ENCODE measurements around the gene PLP2. TPM values are rescaled to one million over a fixed set of nuclear protein-coding genes. Genes with fewer than 3 reads are reported as not detected.

Gene PLP2
- total RNA-seq, 1 experiment from 2014 or later: 293 TPM

DNA sequence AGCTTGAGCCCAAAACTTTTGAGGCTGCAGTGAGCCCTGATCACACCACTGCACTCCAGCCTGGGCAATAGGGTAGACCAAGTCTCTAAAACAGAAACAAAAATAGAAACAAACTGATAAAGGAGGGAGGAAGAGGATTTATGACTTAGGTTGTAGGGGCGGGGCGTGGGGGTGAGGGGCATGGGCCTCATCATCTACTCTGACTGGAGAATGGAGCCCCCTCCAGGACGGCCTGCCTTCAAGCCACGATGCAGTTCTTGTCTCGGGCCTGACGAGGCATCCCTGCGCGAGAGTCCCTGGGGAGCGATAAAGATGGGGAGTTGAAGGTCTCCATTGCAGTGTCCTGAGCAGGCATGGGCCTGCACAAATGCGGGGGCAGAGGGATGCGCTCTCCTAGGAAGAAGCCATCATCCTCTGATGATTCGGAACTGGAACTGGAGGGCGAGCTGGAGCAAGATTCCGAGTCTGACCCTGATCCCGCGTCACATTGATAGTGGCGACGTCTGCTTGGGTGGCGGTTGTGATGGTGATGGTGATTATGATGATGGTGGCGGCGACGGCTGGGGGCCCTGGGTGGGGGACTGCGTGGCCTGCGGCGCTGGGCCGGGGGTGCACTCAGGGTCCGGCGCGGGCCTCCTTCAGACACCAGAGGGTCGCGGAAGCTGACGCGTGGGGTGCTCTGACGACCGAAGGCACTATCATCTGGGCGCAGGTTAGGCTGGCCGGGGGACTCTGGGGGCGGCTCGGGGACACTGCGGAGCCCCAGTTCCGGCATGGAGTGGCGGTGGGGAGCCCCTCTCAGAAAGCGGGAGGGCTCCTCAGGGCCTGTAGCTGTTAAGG, 4.0 kb downstream of the PLP2 start:
- Histone ChIP-seq H3K36me3 (ENCODE audit: control insufficient read depth, insufficient read depth, low read length) (peaks cover 4% of the 10 kb centered on the region; the same call in 1 of the 2 replicates), H3K4me1 (ENCODE audit: control insufficient read depth, insufficient read depth, low read length) (peaks cover 35% of the 10 kb centered on the region), H3K27ac (ENCODE audit: low read length) (no peak overlapping the region), H3K9me3 (ENCODE audit: control insufficient read depth, insufficient read depth, low read depth, low read length) (no peaks in the 10 kb centered on the region), H3K4me3 (ENCODE audit: low read depth in 2 of 2, low read length in 2 of 2) (no peak overlapping the region), H3K27me3 (ENCODE audit: control insufficient read depth, insufficient read depth, low read length) (no peaks in the 10 kb centered on the region)
- intact Hi-C loops (cut with micrococcal nuclease; ENCODE audit: unreplicated experiment): no loop called here
- ATAC-seq: no peak
- DNase-seq (ENCODE audit: low read depth, low spot score): no peak
- ChIA-PET CTCF (no interaction called here), POLR2A (no interaction called here)
- 0 out of 2 replicates have a peak, but pooled peaks have one; percentile 45 for TF ChIP-seq POLR2AphosphoS5 (IDR thresholded peaks at IDR 0.05; ENCODE audit: low read depth, low read length)
- no peak for TF ChIP-seq TCF7L2 (IDR thresholded peaks at IDR 0.05; ENCODE audit: low read depth, low read length)
- TF ChIP-seq, protein P1, sequence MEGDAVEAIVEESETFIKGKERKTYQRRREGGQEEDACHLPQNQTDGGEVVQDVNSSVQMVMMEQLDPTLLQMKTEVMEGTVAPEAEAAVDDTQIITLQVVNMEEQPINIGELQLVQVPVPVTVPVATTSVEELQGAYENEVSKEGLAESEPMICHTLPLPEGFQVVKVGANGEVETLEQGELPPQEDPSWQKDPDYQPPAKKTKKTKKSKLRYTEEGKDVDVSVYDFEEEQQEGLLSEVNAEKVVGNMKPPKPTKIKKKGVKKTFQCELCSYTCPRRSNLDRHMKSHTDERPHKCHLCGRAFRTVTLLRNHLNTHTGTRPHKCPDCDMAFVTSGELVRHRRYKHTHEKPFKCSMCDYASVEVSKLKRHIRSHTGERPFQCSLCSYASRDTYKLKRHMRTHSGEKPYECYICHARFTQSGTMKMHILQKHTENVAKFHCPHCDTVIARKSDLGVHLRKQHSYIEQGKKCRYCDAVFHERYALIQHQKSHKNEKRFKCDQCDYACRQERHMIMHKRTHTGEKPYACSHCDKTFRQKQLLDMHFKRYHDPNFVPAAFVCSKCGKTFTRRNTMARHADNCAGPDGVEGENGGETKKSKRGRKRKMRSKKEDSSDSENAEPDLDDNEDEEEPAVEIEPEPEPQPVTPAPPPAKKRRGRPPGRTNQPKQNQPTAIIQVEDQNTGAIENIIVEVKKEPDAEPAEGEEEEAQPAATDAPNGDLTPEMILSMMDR (IDR thresholded peaks at IDR 0.05): peak; percentile 0; the same call in 1 of the 2 replicates
- no TSS peak for BruUV-seq (replicated peaks)
- in situ Hi-C loops (cut with HindIII; ENCODE audit: low pct_unique_long_range_greater_than_20kb, low sequenced_read_pairs): no loop called here

DNA sequence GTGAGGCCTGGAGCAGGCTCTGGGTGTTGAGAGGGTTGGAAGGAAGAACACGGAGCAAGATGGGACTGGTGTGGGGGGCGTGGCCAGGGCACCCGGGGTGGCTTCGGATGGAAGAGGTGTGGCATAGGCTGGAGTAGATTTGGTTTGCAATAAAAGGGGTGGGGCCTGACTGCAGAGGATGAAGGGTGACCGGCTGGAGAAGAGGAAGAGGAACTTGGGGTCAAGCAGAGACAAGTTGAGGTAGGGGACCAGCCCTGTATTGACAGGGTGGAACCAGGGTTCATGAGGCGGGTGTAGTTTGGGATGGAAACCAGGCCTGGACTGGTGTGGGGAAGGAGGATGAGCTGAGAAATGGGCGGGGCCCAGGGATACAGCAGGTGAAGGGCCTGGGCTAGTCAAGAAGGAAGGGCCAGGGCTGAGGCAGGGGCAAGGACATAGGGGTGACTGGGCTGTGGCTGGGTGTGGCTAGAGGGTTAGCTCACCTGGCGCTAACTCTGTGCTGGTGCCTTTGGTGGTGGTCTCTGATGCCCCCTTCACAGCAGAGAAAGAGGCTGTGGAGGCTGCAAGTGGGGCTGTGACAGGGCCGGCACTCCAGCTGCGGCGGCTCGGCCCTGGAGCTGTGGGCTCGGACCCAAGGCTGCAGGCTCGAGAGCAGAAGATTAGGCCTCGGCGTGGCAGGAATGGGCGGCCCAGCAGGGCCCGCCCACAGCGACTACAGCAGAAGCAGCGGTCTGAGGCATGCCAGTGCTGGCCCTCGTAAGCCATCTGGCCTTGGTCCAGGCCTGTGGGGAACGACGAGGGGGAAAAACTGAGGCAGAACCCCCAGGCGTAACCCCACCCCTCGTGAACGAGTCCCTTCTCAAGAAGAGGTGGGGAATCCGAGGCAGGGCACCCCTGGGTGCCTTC, 5.0 kb downstream of the PLP2 start:
- no peaks in the 10 kb centered on the region for H3K27me3 ChIP-seq (ENCODE audit: control insufficient read depth, insufficient read depth, low read length)
- peak overlapping the region; percentile 70 for H3K27ac ChIP-seq (ENCODE audit: low read length)
- TF ChIP-seq TCF7L2 (IDR thresholded peaks at IDR 0.05; ENCODE audit: low read depth, low read length) (no peak), POLR2AphosphoS5 (IDR thresholded peaks at IDR 0.05; ENCODE audit: low read depth, low read length) (peak; percentile 47; the same call in 1 of the 2 replicates)
- ATAC-seq: peak; percentile 53
- H3K4me1 ChIP-seq (ENCODE audit: control insufficient read depth, insufficient read depth, low read length): peaks cover 35% of the 10 kb centered on the region
- no peak for DNase-seq (ENCODE audit: low read depth, low spot score)
- in situ Hi-C loops (cut with HindIII; ENCODE audit: low pct_unique_long_range_greater_than_20kb, low sequenced_read_pairs) (no loop called here), intact Hi-C loops (cut with micrococcal nuclease; ENCODE audit: unreplicated experiment) (no loop called here)
- no TSS peak for BruUV-seq (replicated peaks)
- no peaks in the 10 kb centered on the region for H3K9me3 ChIP-seq (ENCODE audit: control insufficient read depth, insufficient read depth, low read depth, low read length)
- no peak overlapping the region for H3K4me3 ChIP-seq (ENCODE audit: low read depth in 2 of 2, low read length in 2 of 2)
- POLR2A ChIA-PET: no interaction called here
- H3K36me3 ChIP-seq (ENCODE audit: control insufficient read depth, insufficient read depth, low read length): peaks cover 4% of the 10 kb centered on the region; the same call in 1 of the 2 replicates
- CTCF ChIA-PET: interaction anchor here (0.7 kb wide), 1 partner anchor 133 kb away, joined by 3 read pairs; the partner anchor contains the start of gene TFE3

DNA sequence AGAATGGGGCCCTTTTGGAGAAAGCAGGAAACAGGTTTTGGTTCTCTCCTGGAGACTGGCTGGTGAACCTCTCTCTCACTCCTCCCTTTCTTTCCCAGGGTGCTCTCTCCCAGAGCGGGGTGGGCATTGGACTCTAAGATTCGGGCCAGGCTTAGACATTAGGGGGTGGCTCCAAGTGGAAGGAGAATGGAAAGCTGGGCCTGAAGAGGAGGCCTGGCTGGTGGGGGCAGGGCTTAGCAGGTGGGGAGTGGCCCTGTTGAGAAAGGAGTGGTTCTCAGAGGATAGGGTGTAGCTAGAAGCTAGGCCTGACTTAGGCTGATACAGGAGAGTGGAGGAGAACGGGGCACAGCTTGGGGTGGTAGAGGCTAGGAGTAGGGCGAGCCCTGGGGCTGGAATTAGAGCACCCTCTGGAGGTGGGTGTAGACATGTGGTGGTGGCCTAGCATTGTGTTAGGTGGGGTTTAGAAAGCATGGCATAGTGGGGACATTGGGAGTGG, 5.7 kb downstream of the PLP2 start:
- DNase-seq (ENCODE audit: low read depth, low spot score) (no peak), ATAC-seq (peak; percentile 63)
- Histone ChIP-seq H3K9me3 (ENCODE audit: control insufficient read depth, insufficient read depth, low read depth, low read length) (no peaks in the 10 kb centered on the region), H3K36me3 (ENCODE audit: control insufficient read depth, insufficient read depth, low read length) (peaks cover 4% of the 10 kb centered on the region; the same call in 1 of the 2 replicates), H3K4me1 (ENCODE audit: control insufficient read depth, insufficient read depth, low read length) (peaks cover 35% of the 10 kb centered on the region), H3K27me3 (ENCODE audit: control insufficient read depth, insufficient read depth, low read length) (no peaks in the 10 kb centered on the region), H3K27ac (ENCODE audit: low read length) (peak overlapping the region; percentile 70), H3K4me3 (ENCODE audit: low read depth in 2 of 2, low read length in 2 of 2) (no peak overlapping the region)
- POLR2A ChIA-PET: no interaction called here
- in situ Hi-C loops (cut with HindIII; ENCODE audit: low pct_unique_long_range_greater_than_20kb, low sequenced_read_pairs): no loop called here
- BruUV-seq (replicated peaks): no TSS peak
- CTCF ChIA-PET: interaction anchor here (0.7 kb wide), 1 partner anchor 134 kb away, joined by 3 read pairs; the partner anchor contains the start of gene TFE3
- TF ChIP-seq POLR2AphosphoS5 (IDR thresholded peaks at IDR 0.05; ENCODE audit: low read depth, low read length): 0 out of 2 replicates have a peak, but pooled peaks have one; percentile 5
- TF ChIP-seq, protein P1 (IDR thresholded peaks at IDR 0.05): peak; percentile 50
- no peak for TF ChIP-seq TCF7L2 (IDR thresholded peaks at IDR 0.05; ENCODE audit: low read depth, low read length)
- intact Hi-C loops (cut with micrococcal nuclease; ENCODE audit: unreplicated experiment): no loop called here

Measured in Panc1 (cell line).